Hepatocyte (in vitro differentiated cells): ENCODE measurements around the gene PMEPA1. TPM values are rescaled to one million over a fixed set of nuclear protein-coding genes. Genes with fewer than 3 reads are reported as not detected.

Experiments
- DNase-seq: peaks from one replicate; pipeline ENCODE4 v3.0.0-alpha.2; 2016; ENCODE audit warnings: low spot score
- H2AFZ ChIP-seq: fragments of 200-600 bp; sonication (generic); 2 replicates; pipeline ENCODE4 v1.6.0; 2016; ENCODE audit warnings: antibody characterized with exemption, mild to moderate bottlenecking
- H3K27ac ChIP-seq: fragments of 200-600 bp; sonication (generic); 2 replicates; pipeline ENCODE4 v1.5.1; 2016; ENCODE audit warnings: mild to moderate bottlenecking
- H3K27me3 ChIP-seq: fragments of 200-600 bp; sonication (generic); 2 replicates; pipeline ENCODE4 v1.6.1; 2016
- H3K36me3 ChIP-seq: fragments of 200-600 bp; sonication (generic); replicated peaks from 2 replicates; pipeline ENCODE4 v1.5.1; 2016; ENCODE audit warnings: low read depth; ENCODE audit not compliant: insufficient read depth
- H3K4me1 ChIP-seq: fragments of 200-600 bp; sonication (generic); 2 replicates; pipeline ENCODE4 v1.5.1; 2016; ENCODE audit warnings: mild to moderate bottlenecking, moderate library complexity; ENCODE audit not compliant: insufficient read depth
- H3K4me2 ChIP-seq: fragments of 200-600 bp; sonication (generic); 2 replicates; pipeline ENCODE4 v1.6.0; 2016
- H3K4me3 ChIP-seq: fragments of 200-600 bp; sonication (generic); 2 replicates; pipeline ENCODE4 v1.5.1; 2016; ENCODE audit warnings: mild to moderate bottlenecking
- H3K79me2 ChIP-seq: fragments of 200-600 bp; sonication (generic); 2 replicates; pipeline ENCODE4 v1.6.0; 2017; ENCODE audit warnings: mild to moderate bottlenecking
- H3K9me2 ChIP-seq: fragments of 200-600 bp; sonication (generic); replicated peaks from 2 replicates; pipeline ENCODE4 v1.6.0; 2017; ENCODE audit warnings: mild to moderate bottlenecking; ENCODE audit not compliant: insufficient read depth
- H3K9me3 ChIP-seq: fragments of 200-600 bp; sonication (generic); 2 replicates; pipeline ENCODE4 v1.5.1; 2016; ENCODE audit warnings: low read depth, mild to moderate bottlenecking
- H4K20me1 ChIP-seq: fragments of 200-600 bp; sonication (generic); 2 replicates; pipeline ENCODE4 v1.6.0; 2016; ENCODE audit warnings: mild to moderate bottlenecking; ENCODE audit not compliant: insufficient read depth, poor library complexity, severe bottlenecking
- CTCF ChIP-seq: fragments of 200-600 bp; sonication (generic); IDR thresholded peaks from 2 replicates; pipeline ENCODE4 v1.5.1; 2016; ENCODE audit warnings: antibody characterized with exemption, mild to moderate bottlenecking; ENCODE audit not compliant: poor library complexity
- EZH2 ChIP-seq: fragments of 200-600 bp; sonication (generic); IDR thresholded peaks from 2 replicates; pipeline ENCODE4 v1.6.1; 2016; ENCODE audit warnings: antibody characterized with exemption, mild to moderate bottlenecking, borderline replicate concordance
- EZH2phosphoT487 ChIP-seq: fragments of 200-600 bp; sonication (generic); IDR thresholded peaks from one replicate; pipeline ENCODE4 v1.6.1; 2018; ENCODE audit warnings: antibody characterized with exemption, mild to moderate bottlenecking, low read depth, moderate library complexity; ENCODE audit not compliant: unreplicated experiment, severe bottlenecking
- WGBS: methylation state at CpG from one replicate; pipeline ENCODE4 v1.1.6; 2016; ENCODE audit warnings: low lambda C conversion rate; ENCODE audit errors: missing lambda C conversion rate; 5-methylcytosine and 5-hydroxymethylcytosine counted together
- polyA plus RNA-seq: library from polyadenylated mRNA; unstranded; fragments of >200 nt; fragmentation: Nextera tagmentation; extraction: Ambion mirVana; gene quantifications from 2 replicates; pipeline ENCODE4 v1.2.1, GENCODE V29; 2016
- total RNA-seq: library from RNA; depleted of rRNA; stranded (reverse); fragments of >200 nt; gene quantifications from 2 replicates; pipeline ENCODE4 v1.2.3, GENCODE V29; 2014

The PMEPA1 gene
- total and polyA plus RNA-seq, 2 experiments from 2014 or later: 6.8 to 40.3 TPM

GRCh38 chr20:57736738-57737347 is 27.0 kb upstream of the PMEPA1 start:
- WGBS: 75% methylated on average over 10 of the region's 10 CpGs

GRCh38 chr20:57735831-57736737 is 26.3 kb upstream of the PMEPA1 start:
- no peak overlapping the region for H3K4me3 ChIP-seq
- WGBS: 89% methylated on average over 8 of the region's 8 CpGs
- TF ChIP-seq EZH2: no peak
- no peak for TF ChIP-seq EZH2phosphoT487
- TF ChIP-seq CTCF: no peak

More at GRCh38 chr20:57736738-57737347, 27.0 kb upstream of the PMEPA1 start:
- no peak for DNase-seq
- peaks cover 3% of the 10 kb centered on the region for H3K4me1 ChIP-seq
- no peaks in the 10 kb centered on the region for H3K79me2 ChIP-seq
- H4K20me1 ChIP-seq: no peaks in the 10 kb centered on the region
- no peaks in the 10 kb centered on the region for H3K9me3 ChIP-seq
- H3K4me2 ChIP-seq: no peak overlapping the region
- H3K36me3 ChIP-seq: no peaks in the 10 kb centered on the region
- no peak overlapping the region for H2AFZ ChIP-seq
- TF ChIP-seq EZH2phosphoT487 (no peak), CTCF (no peak), EZH2 (no peak)
- no peaks in the 10 kb centered on the region for H3K27me3 ChIP-seq
- H3K9me2 ChIP-seq: no peaks in the 10 kb centered on the region
- H3K4me3 ChIP-seq: no peak overlapping the region
- no peak overlapping the region for H3K27ac ChIP-seq

GRCh38 chr20:57734754-57735153 is 24.9 kb upstream of the PMEPA1 start:
- Histone ChIP-seq H3K79me2 (no peaks in the 10 kb centered on the region), H3K4me1 (peaks cover 3% of the 10 kb centered on the region), H3K9me3 (no peaks in the 10 kb centered on the region), H3K4me2 (no peak overlapping the region), H2AFZ (no peak overlapping the region), H3K27me3 (no peaks in the 10 kb centered on the region), H3K36me3 (no peaks in the 10 kb centered on the region), H3K9me2 (no peaks in the 10 kb centered on the region), H3K27ac (no peak overlapping the region), H4K20me1 (no peaks in the 10 kb centered on the region), H3K4me3 (no peak overlapping the region)
- TF ChIP-seq CTCF: no peak
- no peak for TF ChIP-seq EZH2
- no peak for TF ChIP-seq EZH2phosphoT487
- DNase-seq: no peak
- WGBS: 83% methylated on average over 6 of the region's 6 CpGs

More at GRCh38 chr20:57735831-57736737, 26.3 kb upstream of the PMEPA1 start:
- Histone ChIP-seq H3K9me3 (no peaks in the 10 kb centered on the region), H4K20me1 (no peaks in the 10 kb centered on the region), H3K79me2 (no peaks in the 10 kb centered on the region), H3K36me3 (no peaks in the 10 kb centered on the region), H3K4me1 (peaks cover 3% of the 10 kb centered on the region), H3K27me3 (no peaks in the 10 kb centered on the region), H3K9me2 (no peaks in the 10 kb centered on the region), H3K27ac (no peak overlapping the region), H2AFZ (no peak overlapping the region), H3K4me2 (no peak overlapping the region)
- no peak for DNase-seq
